Measurements from ENCODE around the gene CNPY1. TPM values are rescaled to one million over a fixed set of nuclear protein-coding genes. Genes with fewer than 3 reads are reported as not detected.

CNPY1 gene
- polyA plus RNA-seq, 1 of the 3 experiments (the other 2 are of a cell fraction) = not detected

DNA sequence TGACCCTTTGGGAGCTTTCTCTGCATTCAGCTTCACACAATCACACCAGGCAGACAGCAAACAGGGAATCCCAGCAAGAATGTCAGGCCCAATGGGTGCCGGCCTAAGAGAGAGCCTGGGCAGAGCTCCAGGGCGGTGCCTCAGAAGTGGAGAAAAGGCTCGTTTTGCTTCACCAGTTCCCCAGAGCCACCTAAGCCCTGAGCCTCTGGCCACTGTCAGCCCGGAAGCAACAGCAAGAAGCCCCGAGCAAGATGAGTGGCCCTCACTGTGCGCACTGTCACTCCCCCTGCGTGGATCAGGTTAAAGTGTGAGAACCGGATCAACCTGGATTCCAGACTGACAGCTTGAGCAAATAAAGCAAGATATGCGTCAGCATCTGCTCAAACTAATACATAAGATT is 14.7 kb downstream of the CNPY1 start:
- Histone ChIP-seq H3K4me2 (no peak overlapping the region), H3K79me2 (ENCODE audit: insufficient read depth) (no peaks in the 10 kb centered on the region), H3K4me3 (ENCODE audit: low read depth in 2 of 2, low read length in 1 of 2) (no peak overlapping the region), H4K20me1 (ENCODE audit: insufficient read depth) (no peaks in the 10 kb centered on the region), H3K9me2 (no peaks in the 10 kb centered on the region), H2AFZ (ENCODE audit: low read depth) (no peak overlapping the region), H3K27ac (ENCODE audit: low read depth in 2 of 2, low read length in 1 of 2) (no peak overlapping the region), H3F3A (replicated peaks; ENCODE audit: insufficient read depth) (no peaks in the 10 kb centered on the region), H3K9me3 (no peaks in the 10 kb centered on the region), H3K27me3 (ENCODE audit: insufficient read depth) (peaks cover 97% of the 10 kb centered on the region), H3K36me3 (replicated peaks in 1 of 2; ENCODE audit: control insufficient read depth in 1 of 2, insufficient read depth in 2 of 2, low read length in 1 of 2) (no peaks in the 10 kb centered on the region), H3K9ac (no peak overlapping the region), H3K4me1 (ENCODE audit: control insufficient read depth in 1 of 2, insufficient read depth in 2 of 2, low read depth in 1 of 2, low read length in 1 of 2) (peaks cover 0 to 11% of the 10 kb centered on the region in 2 experiments; a peak in 1 of 4 replicates)
- no peak for TF ChIP-seq TAF1 (IDR thresholded peaks at IDR 0.05; ENCODE audit: borderline replicate concordance, low read depth, low read length)
- no peak for TF ChIP-seq ELF1 (IDR thresholded peaks at IDR 0.05)
- TF ChIP-seq, protein P1, sequence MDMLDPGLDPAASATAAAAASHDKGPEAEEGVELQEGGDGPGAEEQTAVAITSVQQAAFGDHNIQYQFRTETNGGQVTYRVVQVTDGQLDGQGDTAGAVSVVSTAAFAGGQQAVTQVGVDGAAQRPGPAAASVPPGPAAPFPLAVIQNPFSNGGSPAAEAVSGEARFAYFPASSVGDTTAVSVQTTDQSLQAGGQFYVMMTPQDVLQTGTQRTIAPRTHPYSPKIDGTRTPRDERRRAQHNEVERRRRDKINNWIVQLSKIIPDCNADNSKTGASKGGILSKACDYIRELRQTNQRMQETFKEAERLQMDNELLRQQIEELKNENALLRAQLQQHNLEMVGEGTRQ (IDR thresholded peaks at IDR 0.05; ENCODE audit: borderline replicate concordance, low read depth, low read length) = no peak
- TF ChIP-seq POLR2AphosphoS5 (IDR thresholded peaks at IDR 0.05; ENCODE audit: low read depth, low read length) = no peak
- TF ChIP-seq RXRA (IDR thresholded peaks at IDR 0.05; ENCODE audit: borderline replicate concordance, low read depth) = no peak
- TF ChIP-seq, protein P2, sequence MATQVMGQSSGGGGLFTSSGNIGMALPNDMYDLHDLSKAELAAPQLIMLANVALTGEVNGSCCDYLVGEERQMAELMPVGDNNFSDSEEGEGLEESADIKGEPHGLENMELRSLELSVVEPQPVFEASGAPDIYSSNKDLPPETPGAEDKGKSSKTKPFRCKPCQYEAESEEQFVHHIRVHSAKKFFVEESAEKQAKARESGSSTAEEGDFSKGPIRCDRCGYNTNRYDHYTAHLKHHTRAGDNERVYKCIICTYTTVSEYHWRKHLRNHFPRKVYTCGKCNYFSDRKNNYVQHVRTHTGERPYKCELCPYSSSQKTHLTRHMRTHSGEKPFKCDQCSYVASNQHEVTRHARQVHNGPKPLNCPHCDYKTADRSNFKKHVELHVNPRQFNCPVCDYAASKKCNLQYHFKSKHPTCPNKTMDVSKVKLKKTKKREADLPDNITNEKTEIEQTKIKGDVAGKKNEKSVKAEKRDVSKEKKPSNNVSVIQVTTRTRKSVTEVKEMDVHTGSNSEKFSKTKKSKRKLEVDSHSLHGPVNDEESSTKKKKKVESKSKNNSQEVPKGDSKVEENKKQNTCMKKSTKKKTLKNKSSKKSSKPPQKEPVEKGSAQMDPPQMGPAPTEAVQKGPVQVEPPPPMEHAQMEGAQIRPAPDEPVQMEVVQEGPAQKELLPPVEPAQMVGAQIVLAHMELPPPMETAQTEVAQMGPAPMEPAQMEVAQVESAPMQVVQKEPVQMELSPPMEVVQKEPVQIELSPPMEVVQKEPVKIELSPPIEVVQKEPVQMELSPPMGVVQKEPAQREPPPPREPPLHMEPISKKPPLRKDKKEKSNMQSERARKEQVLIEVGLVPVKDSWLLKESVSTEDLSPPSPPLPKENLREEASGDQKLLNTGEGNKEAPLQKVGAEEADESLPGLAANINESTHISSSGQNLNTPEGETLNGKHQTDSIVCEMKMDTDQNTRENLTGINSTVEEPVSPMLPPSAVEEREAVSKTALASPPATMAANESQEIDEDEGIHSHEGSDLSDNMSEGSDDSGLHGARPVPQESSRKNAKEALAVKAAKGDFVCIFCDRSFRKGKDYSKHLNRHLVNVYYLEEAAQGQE (IDR thresholded peaks at IDR 0.05; ENCODE audit: low read depth, low read length) = no peak
- no peak for TF ChIP-seq CHD2 (IDR thresholded peaks at IDR 0.05; ENCODE audit: low read length, partially characterized antibody)
- TF ChIP-seq RAD21 (IDR thresholded peaks at IDR 0.05; ENCODE audit: low read length) = no peak
- no peak for TF ChIP-seq EZH2phosphoT487 (IDR thresholded peaks at IDR 0.05; ENCODE audit: borderline replicate concordance, low read depth)
- no peak for TF ChIP-seq TCF12 (IDR thresholded peaks at IDR 0.05)
- TF ChIP-seq, protein P3, sequence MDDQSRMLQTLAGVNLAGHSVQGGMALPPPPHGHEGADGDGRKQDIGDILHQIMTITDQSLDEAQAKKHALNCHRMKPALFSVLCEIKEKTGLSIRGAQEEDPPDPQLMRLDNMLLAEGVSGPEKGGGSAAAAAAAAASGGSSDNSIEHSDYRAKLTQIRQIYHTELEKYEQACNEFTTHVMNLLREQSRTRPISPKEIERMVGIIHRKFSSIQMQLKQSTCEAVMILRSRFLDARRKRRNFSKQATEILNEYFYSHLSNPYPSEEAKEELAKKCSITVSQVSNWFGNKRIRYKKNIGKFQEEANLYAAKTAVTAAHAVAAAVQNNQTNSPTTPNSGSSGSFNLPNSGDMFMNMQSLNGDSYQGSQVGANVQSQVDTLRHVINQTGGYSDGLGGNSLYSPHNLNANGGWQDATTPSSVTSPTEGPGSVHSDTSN (IDR thresholded peaks at IDR 0.05) = no peak
- no peak for TF ChIP-seq FOXJ3 (CRISPR knock-in tag; IDR thresholded peaks at IDR 0.05)
- no peak for TF ChIP-seq FOXM1 (IDR thresholded peaks at IDR 0.05; ENCODE audit: low read depth)
- TF ChIP-seq SIN3A (IDR thresholded peaks at IDR 0.05; ENCODE audit: borderline replicate concordance, low read depth, low read length) = no peak
- ChIA-PET CTCF (interaction anchor here (0.7 to 1.1 kb wide), 5 partner anchors 24 to 187 kb away, joined by 3 to 4 read pairs (median 3); no protein-coding TSS in a partner anchor), POLR2A (no interaction called here)
- 13% methylated on average over 9 of the region's 9 CpGs for WGBS (ENCODE audit: low lambda C conversion rate)
- no peak for DNase-seq

Data from SK-N-SH (cell line).